ENCODE measurements around the gene AFAP1L2.

Gene AFAP1L2

DNA sequence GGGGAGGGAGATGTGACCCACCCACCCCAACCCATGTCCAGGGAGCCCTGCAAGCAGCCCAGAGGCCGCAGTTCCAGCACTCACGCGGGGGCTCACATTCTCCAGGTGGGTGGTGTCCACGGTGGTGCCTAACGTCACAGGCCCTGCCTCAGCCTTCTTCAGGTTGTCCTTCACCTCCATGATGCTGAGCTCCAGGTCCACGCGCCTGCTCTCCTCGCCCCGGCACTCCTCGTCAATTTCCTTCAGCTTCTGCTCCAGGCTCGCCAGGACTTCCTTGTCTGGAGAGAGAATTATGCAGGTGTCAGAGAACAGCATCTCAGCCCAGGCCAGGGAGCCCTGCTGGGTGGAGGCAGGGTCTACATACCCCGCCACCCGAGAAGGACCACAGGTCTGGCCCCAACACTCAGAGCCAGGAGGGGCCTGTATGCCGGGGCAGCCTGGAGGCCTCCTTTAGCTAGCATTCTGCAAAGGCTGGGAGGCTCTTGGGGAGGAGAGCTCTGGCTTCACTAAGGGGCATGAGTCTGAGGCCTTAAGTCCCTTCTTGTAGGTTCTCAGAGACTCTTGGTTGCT lies 107.1 kb downstream of the AFAP1L2 start:
- Mint-ChIP-seq H3K4me1 (no peaks in the 10 kb centered on the region), H3K27ac (no peak overlapping the region), H3K4me3 (no peak overlapping the region), H3K27me3 (ENCODE audit: low read depth) (no peaks in the 10 kb centered on the region), H3K9me3 (peaks cover 21% of the 10 kb centered on the region), H3K36me3 (ENCODE audit: low read depth) (peaks cover 60% of the 10 kb centered on the region)
- TF ChIP-seq, protein P1, sequence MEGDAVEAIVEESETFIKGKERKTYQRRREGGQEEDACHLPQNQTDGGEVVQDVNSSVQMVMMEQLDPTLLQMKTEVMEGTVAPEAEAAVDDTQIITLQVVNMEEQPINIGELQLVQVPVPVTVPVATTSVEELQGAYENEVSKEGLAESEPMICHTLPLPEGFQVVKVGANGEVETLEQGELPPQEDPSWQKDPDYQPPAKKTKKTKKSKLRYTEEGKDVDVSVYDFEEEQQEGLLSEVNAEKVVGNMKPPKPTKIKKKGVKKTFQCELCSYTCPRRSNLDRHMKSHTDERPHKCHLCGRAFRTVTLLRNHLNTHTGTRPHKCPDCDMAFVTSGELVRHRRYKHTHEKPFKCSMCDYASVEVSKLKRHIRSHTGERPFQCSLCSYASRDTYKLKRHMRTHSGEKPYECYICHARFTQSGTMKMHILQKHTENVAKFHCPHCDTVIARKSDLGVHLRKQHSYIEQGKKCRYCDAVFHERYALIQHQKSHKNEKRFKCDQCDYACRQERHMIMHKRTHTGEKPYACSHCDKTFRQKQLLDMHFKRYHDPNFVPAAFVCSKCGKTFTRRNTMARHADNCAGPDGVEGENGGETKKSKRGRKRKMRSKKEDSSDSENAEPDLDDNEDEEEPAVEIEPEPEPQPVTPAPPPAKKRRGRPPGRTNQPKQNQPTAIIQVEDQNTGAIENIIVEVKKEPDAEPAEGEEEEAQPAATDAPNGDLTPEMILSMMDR (IDR thresholded peaks at IDR 0.05; ENCODE audit: unreplicated experiment in 3 of 3), result no peak

DNA sequence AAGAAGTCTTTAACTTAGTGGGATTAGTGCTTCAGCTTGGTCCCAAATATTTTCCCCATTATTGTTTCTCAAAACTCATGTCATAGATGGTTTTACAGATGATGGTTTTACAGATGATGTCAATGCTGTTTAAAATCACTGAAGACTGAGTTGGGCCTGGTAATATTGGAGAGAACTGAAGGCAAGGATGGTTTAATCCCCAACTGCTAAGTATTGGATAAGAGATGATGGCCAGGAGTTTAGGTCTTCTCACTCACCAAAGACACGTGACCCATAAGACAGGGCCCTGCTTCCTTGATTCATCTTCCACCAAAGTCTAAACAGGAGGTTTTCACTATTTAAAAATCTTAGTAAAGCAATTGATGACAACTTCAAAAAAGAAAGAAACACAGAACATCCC lies 108.9 kb downstream of the AFAP1L2 start:
- TF ChIP-seq, protein P1 (IDR thresholded peaks at IDR 0.05; ENCODE audit: unreplicated experiment in 3 of 3), result no peak
- no peak overlapping the region for H3K27ac Mint-ChIP-seq
- H3K4me3 Mint-ChIP-seq, result no peak overlapping the region
- H3K36me3 Mint-ChIP-seq (ENCODE audit: low read depth), result peaks cover 70% of the 10 kb centered on the region
- H3K9me3 Mint-ChIP-seq, result peaks cover 21% of the 10 kb centered on the region
- no peaks in the 10 kb centered on the region for H3K4me1 Mint-ChIP-seq
- H3K27me3 Mint-ChIP-seq (ENCODE audit: low read depth), result no peaks in the 10 kb centered on the region

DNA sequence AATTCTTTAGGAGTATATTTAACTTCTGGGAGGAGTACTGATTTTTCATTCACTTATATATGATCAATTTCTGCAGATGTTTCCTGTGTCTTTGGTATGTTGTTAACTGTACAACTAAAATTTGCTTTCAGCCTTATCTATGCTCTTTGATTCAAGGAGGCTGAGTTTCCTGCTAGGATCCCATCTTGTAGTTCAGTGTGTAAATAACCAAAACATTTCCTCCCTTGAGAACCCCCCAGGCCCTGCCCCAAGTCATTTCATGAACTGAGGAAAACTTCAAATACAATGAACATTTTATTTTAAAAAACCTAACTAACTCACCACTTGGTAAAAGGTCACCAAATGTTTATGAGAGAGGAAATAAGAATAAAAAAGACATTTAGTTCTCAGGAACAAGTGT lies 109.8 kb downstream of the AFAP1L2 start:
- no peak overlapping the region for H3K4me3 Mint-ChIP-seq

DNA sequence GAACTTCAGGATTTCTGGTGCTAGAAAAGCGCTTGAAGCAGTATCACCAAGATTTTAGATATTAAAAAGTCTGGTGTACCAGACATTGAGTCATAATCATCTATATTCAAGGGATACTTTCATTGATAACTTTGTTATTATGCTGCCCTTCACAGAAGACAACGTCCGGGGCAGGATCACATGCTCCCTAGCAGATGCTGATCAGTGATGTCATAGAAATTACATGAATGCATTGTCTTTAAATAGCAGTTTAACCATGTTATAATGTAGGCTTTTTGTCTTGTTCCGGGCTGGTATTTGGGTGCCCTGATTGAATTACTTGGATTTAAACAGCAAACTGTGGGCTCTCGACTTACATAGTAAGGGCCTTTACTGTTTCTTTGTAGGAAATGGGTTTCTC lies 111.2 kb downstream of the AFAP1L2 start:
- TF ChIP-seq, protein P1 (IDR thresholded peaks at IDR 0.05; ENCODE audit: unreplicated experiment in 3 of 3), result no peak
- Mint-ChIP-seq H3K4me3 (no peak overlapping the region), H3K4me1 (no peaks in the 10 kb centered on the region), H3K36me3 (ENCODE audit: low read depth) (peaks cover 50% of the 10 kb centered on the region), H3K27me3 (ENCODE audit: low read depth) (no peaks in the 10 kb centered on the region), H3K9me3 (peaks cover 21% of the 10 kb centered on the region), H3K27ac (no peak overlapping the region)

More for the DNA sequence above, 109.8 kb downstream of the AFAP1L2 start:
- Mint-ChIP-seq H3K36me3 (ENCODE audit: low read depth) (peaks cover 63% of the 10 kb centered on the region), H3K27me3 (ENCODE audit: low read depth) (no peaks in the 10 kb centered on the region), H3K27ac (no peak overlapping the region), H3K4me1 (no peaks in the 10 kb centered on the region), H3K9me3 (peaks cover 21% of the 10 kb centered on the region)
- TF ChIP-seq, protein P1 (IDR thresholded peaks at IDR 0.05; ENCODE audit: unreplicated experiment in 3 of 3), result no peak

DNA sequence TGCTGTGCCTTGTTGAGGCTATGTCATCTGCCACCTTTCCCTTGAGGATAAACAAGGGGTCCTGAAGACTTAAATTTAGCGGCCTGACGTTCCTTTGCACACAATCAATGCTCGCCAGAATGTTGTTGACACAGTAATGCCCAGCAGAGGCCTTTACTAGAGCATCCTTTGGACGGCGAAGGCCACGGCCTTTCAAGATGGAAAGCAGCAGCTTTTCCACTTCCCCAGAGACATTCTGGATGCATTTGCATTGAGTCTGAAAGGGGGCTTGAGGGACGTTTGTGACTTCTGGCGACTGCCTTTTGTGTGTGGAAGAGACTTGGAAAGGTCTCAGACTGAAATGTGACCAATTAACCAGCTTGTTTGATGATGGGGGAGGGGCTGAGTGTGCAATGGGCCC lies 112.8 kb downstream of the AFAP1L2 start:
- Mint-ChIP-seq H3K27ac (no peak overlapping the region), H3K9me3 (peaks cover 18% of the 10 kb centered on the region), H3K4me3 (no peak overlapping the region), H3K27me3 (ENCODE audit: low read depth) (no peaks in the 10 kb centered on the region), H3K36me3 (ENCODE audit: low read depth) (peaks cover 35% of the 10 kb centered on the region), H3K4me1 (no peaks in the 10 kb centered on the region)
- TF ChIP-seq, protein P1 (IDR thresholded peaks at IDR 0.05; ENCODE audit: unreplicated experiment in 3 of 3), result no peak

DNA sequence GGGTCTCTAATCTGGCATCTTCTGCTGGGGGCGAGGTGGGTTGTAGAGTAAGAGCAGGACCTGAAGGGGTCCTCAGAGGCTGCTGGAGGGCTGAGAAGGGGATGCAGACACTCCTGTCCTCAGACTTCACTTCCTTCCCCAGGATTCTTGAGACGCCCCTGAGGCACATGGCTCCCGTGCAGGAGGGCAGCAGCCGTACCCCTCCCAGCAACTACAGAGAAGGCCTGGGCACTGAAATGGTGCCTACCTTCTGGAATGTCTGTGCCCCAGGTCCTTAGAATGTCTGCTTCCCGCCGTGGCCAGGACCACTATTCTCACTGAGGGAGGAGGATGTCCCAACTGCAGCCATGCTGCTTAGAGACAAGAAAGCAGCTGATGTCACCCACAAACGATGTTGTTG lies 113.2 kb downstream of the AFAP1L2 start:
- Mint-ChIP-seq H3K9me3 (peaks cover 14% of the 10 kb centered on the region), H3K4me1 (no peaks in the 10 kb centered on the region), H3K27me3 (ENCODE audit: low read depth) (no peaks in the 10 kb centered on the region), H3K4me3 (no peak overlapping the region), H3K27ac (no peak overlapping the region), H3K36me3 (ENCODE audit: low read depth) (peaks cover 31% of the 10 kb centered on the region)
- TF ChIP-seq, protein P1 (IDR thresholded peaks at IDR 0.05; ENCODE audit: unreplicated experiment in 3 of 3), result no peak

Data from nephron (organoid).